ENCODE measurements around the gene SRP19. TPM values are rescaled to one million over a fixed set of nuclear protein-coding genes. Genes with fewer than 3 reads are reported as not detected.
"Not testable (repeated sequence)": the region's sequence is repeated elsewhere in the genome, so short reads cannot be mapped to it uniquely, and the experiment has no call there.

The SRP19 gene
- polyA plus RNA-seq, 1 donor (not counting 4 experiments of a cell fraction or from before 2014, with no cell fraction given) = 93.7 TPM

DNA sequence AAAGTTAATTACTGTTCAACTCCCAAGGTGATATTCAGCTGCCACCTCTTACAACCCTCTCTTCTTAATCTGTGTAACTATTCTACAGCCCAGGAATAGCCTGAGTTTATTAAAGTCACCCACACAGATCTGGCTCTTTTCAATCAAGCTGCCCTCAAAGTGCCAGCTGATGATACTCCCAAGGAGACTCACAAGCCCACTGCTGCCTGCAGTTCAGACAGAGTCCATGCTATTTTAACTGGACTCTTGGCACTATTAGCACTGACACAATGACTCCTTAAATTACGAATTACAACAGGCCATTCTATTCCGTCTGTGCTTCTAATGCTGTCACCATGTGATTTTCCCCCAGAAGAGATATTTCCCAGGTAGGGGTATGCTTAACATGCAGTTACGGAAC is 34.6 kb downstream of the SRP19 start:
- FAIRE-seq = no peak
- Histone ChIP-seq H3K27ac (ENCODE audit: control insufficient read depth, insufficient read depth, low read length) (no peak overlapping the region), H4K20me1 (ENCODE audit: control insufficient read depth, extremely low read depth, insufficient read depth, low read length) (no peaks in the 10 kb centered on the region), H3K27me3 (ENCODE audit: control insufficient read depth, extremely low read depth, insufficient read depth, low read length) (no peaks in the 10 kb centered on the region), H3K4me2 (ENCODE audit: control insufficient read depth, extremely low read depth, insufficient read depth, low read depth, low read length) (no peak overlapping the region), H3K36me3 (ENCODE audit: control insufficient read depth in 2 of 2, extremely low read depth in 1 of 2, insufficient read depth in 2 of 2, low read length in 2 of 2) (peaks cover 14% of the 10 kb centered on the region in 2 experiments), H2AFZ (ENCODE audit: control insufficient read depth, low read length) (no peak overlapping the region), H3K79me2 (ENCODE audit: control insufficient read depth, insufficient read depth, low read length) (peaks cover 15% of the 10 kb centered on the region), H3K9me3 (ENCODE audit: control insufficient read depth, low read depth, low read length) (no peaks in the 10 kb centered on the region), H3K4me3 (ENCODE audit: control insufficient read depth in 2 of 3, extremely low read depth in 1 of 3, insufficient read depth in 2 of 3, low read depth in 1 of 3, low read length in 3 of 3) (no peak overlapping the region), H3K9ac (ENCODE audit: control insufficient read depth, extremely low read depth, insufficient read depth, low read length) (no peak overlapping the region), H3K9me1 (ENCODE audit: control insufficient read depth, extremely low read depth, insufficient read depth, low read length) (no peaks in the 10 kb centered on the region), H3K4me1 (ENCODE audit: control insufficient read depth, extremely low read depth, insufficient read depth, low read length) (no peaks in the 10 kb centered on the region)
- dilution Hi-C loops (cut with MboI; ENCODE audit: extremely low pct_ligation_motif_present, low sequenced_read_pairs) = no loop called here
- no peak for TF ChIP-seq EZH2 (IDR thresholded peaks at IDR 0.05; ENCODE audit: low read length)
- TF ChIP-seq, protein P1, sequence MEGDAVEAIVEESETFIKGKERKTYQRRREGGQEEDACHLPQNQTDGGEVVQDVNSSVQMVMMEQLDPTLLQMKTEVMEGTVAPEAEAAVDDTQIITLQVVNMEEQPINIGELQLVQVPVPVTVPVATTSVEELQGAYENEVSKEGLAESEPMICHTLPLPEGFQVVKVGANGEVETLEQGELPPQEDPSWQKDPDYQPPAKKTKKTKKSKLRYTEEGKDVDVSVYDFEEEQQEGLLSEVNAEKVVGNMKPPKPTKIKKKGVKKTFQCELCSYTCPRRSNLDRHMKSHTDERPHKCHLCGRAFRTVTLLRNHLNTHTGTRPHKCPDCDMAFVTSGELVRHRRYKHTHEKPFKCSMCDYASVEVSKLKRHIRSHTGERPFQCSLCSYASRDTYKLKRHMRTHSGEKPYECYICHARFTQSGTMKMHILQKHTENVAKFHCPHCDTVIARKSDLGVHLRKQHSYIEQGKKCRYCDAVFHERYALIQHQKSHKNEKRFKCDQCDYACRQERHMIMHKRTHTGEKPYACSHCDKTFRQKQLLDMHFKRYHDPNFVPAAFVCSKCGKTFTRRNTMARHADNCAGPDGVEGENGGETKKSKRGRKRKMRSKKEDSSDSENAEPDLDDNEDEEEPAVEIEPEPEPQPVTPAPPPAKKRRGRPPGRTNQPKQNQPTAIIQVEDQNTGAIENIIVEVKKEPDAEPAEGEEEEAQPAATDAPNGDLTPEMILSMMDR (optimal IDR thresholded peaks at IDR 0.05 in 1 of 3, IDR thresholded peaks at IDR 0.05 in 1 of 3, conservative IDR thresholded peaks at IDR 0.05 in 1 of 3; ENCODE audit: extremely low read depth in 1 of 3, insufficient read depth in 2 of 3, low read length in 3 of 3) = no peak
- DNase-seq (ENCODE audit: low read depth, low spot score) = no peak

DNA sequence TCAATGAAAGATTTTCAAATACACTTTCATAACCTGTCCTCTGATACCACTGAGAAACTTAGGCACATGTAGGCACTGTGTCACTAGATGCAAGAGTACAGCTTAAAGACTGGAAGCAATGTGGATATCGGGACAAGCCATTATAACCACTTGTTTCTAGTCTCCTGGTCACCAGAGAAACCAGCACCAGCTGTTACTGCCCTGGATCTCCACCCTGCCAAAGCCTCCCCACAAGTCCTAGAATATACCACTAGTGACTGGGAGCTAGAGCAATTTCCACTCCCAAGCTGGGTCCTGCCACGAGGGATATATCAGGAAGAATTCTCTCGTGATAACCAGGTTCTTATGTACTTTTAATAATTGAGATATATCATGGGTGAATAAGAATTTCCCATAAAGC is 41.5 kb downstream of the SRP19 start:
- H3K4me2 ChIP-seq (ENCODE audit: control insufficient read depth, extremely low read depth, insufficient read depth, low read depth, low read length) = no peak overlapping the region
- peaks cover 3% of the 10 kb centered on the region for H4K20me1 ChIP-seq (ENCODE audit: control insufficient read depth, extremely low read depth, insufficient read depth, low read length)
- peaks cover 40% of the 10 kb centered on the region for H3K79me2 ChIP-seq (ENCODE audit: control insufficient read depth, insufficient read depth, low read length)

DNA sequence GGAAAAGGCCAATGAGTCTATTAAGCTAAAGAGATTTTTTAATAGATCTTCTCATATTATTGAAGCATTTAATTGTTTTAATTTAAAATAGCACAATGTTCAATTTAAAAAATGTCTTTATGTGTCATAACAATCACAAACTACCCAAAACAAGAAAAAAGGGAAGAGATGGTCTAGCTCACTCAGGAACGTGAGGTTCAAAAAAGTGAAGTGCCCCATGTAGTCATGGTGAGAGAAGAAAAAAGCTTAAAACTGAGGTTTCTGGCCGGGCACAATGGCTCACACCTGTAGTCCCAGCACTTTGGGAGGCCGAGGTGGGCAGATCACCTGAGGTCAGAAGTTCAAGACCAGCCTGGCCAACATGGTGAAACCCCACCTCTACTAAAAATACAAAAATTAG is 43.9 kb downstream of the SRP19 start:
- H3K27ac ChIP-seq (ENCODE audit: control insufficient read depth, insufficient read depth, low read length); DNase-seq (ENCODE audit: low read depth, low spot score); H3K4me2 ChIP-seq (ENCODE audit: control insufficient read depth, extremely low read depth, insufficient read depth, low read depth, low read length); dilution Hi-C loops (cut with MboI; ENCODE audit: extremely low pct_ligation_motif_present, low sequenced_read_pairs); FAIRE-seq; H3K9me3 ChIP-seq (ENCODE audit: control insufficient read depth, low read depth, low read length); H2AFZ ChIP-seq (ENCODE audit: control insufficient read depth, low read length); H3K4me3 ChIP-seq (ENCODE audit: control insufficient read depth in 2 of 3, extremely low read depth in 1 of 3, insufficient read depth in 2 of 3, low read depth in 1 of 3, low read length in 3 of 3); H3K4me1 ChIP-seq (ENCODE audit: control insufficient read depth, extremely low read depth, insufficient read depth, low read length); H3K9ac ChIP-seq (ENCODE audit: control insufficient read depth, extremely low read depth, insufficient read depth, low read length); H3K27me3 ChIP-seq (ENCODE audit: control insufficient read depth, extremely low read depth, insufficient read depth, low read length); H4K20me1 ChIP-seq (ENCODE audit: control insufficient read depth, extremely low read depth, insufficient read depth, low read length); H3K9me1 ChIP-seq (ENCODE audit: control insufficient read depth, extremely low read depth, insufficient read depth, low read length): not testable (repeated sequence)
- Histone ChIP-seq H3K36me3 (ENCODE audit: control insufficient read depth in 2 of 2, extremely low read depth in 1 of 2, insufficient read depth in 2 of 2, low read length in 2 of 2) (peaks cover 15% of the 10 kb centered on the region in 2 experiments), H3K79me2 (ENCODE audit: control insufficient read depth, insufficient read depth, low read length) (peaks cover 46% of the 10 kb centered on the region)

More for the DNA sequence above, 41.5 kb downstream of the SRP19 start:
- Histone ChIP-seq H3K27me3 (ENCODE audit: control insufficient read depth, extremely low read depth, insufficient read depth, low read length) (no peaks in the 10 kb centered on the region), H3K9ac (ENCODE audit: control insufficient read depth, extremely low read depth, insufficient read depth, low read length) (no peak overlapping the region), H2AFZ (ENCODE audit: control insufficient read depth, low read length) (no peak overlapping the region), H3K4me1 (ENCODE audit: control insufficient read depth, extremely low read depth, insufficient read depth, low read length) (no peaks in the 10 kb centered on the region), H3K36me3 (ENCODE audit: control insufficient read depth in 2 of 2, extremely low read depth in 1 of 2, insufficient read depth in 2 of 2, low read length in 2 of 2) (peaks cover 9 to 15% of the 10 kb centered on the region in 2 experiments), H3K4me3 (ENCODE audit: control insufficient read depth in 2 of 3, extremely low read depth in 1 of 3, insufficient read depth in 2 of 3, low read depth in 1 of 3, low read length in 3 of 3) (no peak overlapping the region), H3K9me3 (ENCODE audit: control insufficient read depth, low read depth, low read length) (no peaks in the 10 kb centered on the region), H3K9me1 (ENCODE audit: control insufficient read depth, extremely low read depth, insufficient read depth, low read length) (no peaks in the 10 kb centered on the region), H3K27ac (ENCODE audit: control insufficient read depth, insufficient read depth, low read length) (no peak overlapping the region)
- dilution Hi-C loops (cut with MboI; ENCODE audit: extremely low pct_ligation_motif_present, low sequenced_read_pairs) = no loop called here
- FAIRE-seq = no peak
- TF ChIP-seq, protein P1 (optimal IDR thresholded peaks at IDR 0.05 in 1 of 3, IDR thresholded peaks at IDR 0.05 in 1 of 3, conservative IDR thresholded peaks at IDR 0.05 in 1 of 3; ENCODE audit: extremely low read depth in 1 of 3, insufficient read depth in 2 of 3, low read length in 3 of 3) = no peak
- TF ChIP-seq EZH2 (IDR thresholded peaks at IDR 0.05; ENCODE audit: low read length) = no peak
- DNase-seq (ENCODE audit: low read depth, low spot score) = no peak
